WTC11 (cell line): Measurements from ENCODE around the gene MYO18A. TPM values are rescaled to one million over a fixed set of nuclear protein-coding genes. Genes with fewer than 3 reads are reported as not detected.

Experiments used
- ATAC-seq: fragments of 200-7000 bp; cut with Tn5 transposase; 2 replicates; pipeline ENCODE4 v1.10.0; 2021; ENCODE audit warnings: mild to moderate bottlenecking, moderate library complexity
- CTCF ChIA-PET: fragments of 300-600 bp; sonication (Branson Sonifier 250); formaldehyde crosslinking; loops from one replicate; lab custom pipeline; 2021; ENCODE audit warnings: antibody characterized with exemption; lab: Charles Lee
- POLR2A ChIA-PET: fragments of 350-600 bp; sonication (Branson Sonifier 250); formaldehyde crosslinking; loops from one replicate; lab custom pipeline; 2021; ENCODE audit warnings: antibody characterized with exemption; lab: Charles Lee
- DNase-seq: peaks from one replicate; pipeline ENCODE4 v3.0.0; 2021; ENCODE audit warnings: low spot score
- H3K27ac Mint-ChIP-seq: 2 replicates; pipeline ENCODE4 v1.8.0; 2021; ENCODE audit warnings: mixed read lengths
- H3K27me3 Mint-ChIP-seq: 2 replicates; pipeline ENCODE4 v1.8.0; 2021; ENCODE audit warnings: low read depth, mild to moderate bottlenecking, moderate library complexity, mixed read lengths
- H3K36me3 Mint-ChIP-seq: 2 replicates; pipeline ENCODE4 v1.8.0; 2021; ENCODE audit warnings: mixed read lengths
- H3K4me1 Mint-ChIP-seq: 2 replicates; pipeline ENCODE4 v1.8.0; 2022; ENCODE audit warnings: mixed read lengths
- H3K4me3 Mint-ChIP-seq: 2 replicates; pipeline ENCODE4 v1.8.0; 2021; ENCODE audit warnings: mild to moderate bottlenecking, moderate library complexity, mixed read lengths
- H3K9me3 Mint-ChIP-seq: 2 replicates; pipeline ENCODE4 v1.8.0; 2021; ENCODE audit warnings: mixed read lengths
- GRHL2 ChIP-seq: fragments of 250-450 bp; sonication (Bioruptor Pico); IDR thresholded peaks from 2 replicates; pipeline ENCODE4 v1.8.0; 2022; ENCODE audit warnings: mild to moderate bottlenecking, moderate library complexity; ENCODE audit not compliant: insufficient replicate concordance, severe bottlenecking
- IRF2 ChIP-seq: sonication (generic); formaldehyde crosslinking; IDR thresholded peaks from 2 replicates; pipeline ENCODE4 v1.8.0; 2022; ENCODE audit warnings: low read depth, missing genetic modification reagents, borderline replicate concordance
- JAZF1 ChIP-seq: fragments of 250-450 bp; sonication (Bioruptor Pico); IDR thresholded peaks from 2 replicates; pipeline ENCODE4 v1.9.0; 2021; ENCODE audit warnings: moderate library complexity, mild to moderate bottlenecking, inconsistent platforms
- NR1H2 ChIP-seq: sonication (generic); formaldehyde crosslinking; IDR thresholded peaks from 2 replicates; pipeline ENCODE4 v1.9.0; 2021; ENCODE audit warnings: mild to moderate bottlenecking, moderate library complexity, missing genetic modification reagents
- PRDM15 ChIP-seq: sonication (generic); formaldehyde crosslinking; IDR thresholded peaks from 2 replicates; pipeline ENCODE4 v1.8.0; 2022; ENCODE audit warnings: missing genetic modification reagents
- SMAD3 ChIP-seq: sonication (generic); formaldehyde crosslinking; IDR thresholded peaks from 2 replicates; pipeline ENCODE4 v1.8.0; 2022; ENCODE audit warnings: missing genetic modification reagents, mild to moderate bottlenecking, borderline replicate concordance
- ZBTB21 ChIP-seq: sonication (generic); formaldehyde crosslinking; IDR thresholded peaks from 2 replicates; pipeline ENCODE4 v1.8.1; 2023; ENCODE audit warnings: mild to moderate bottlenecking, missing genetic modification reagents, borderline replicate concordance
- ZNF232 ChIP-seq: sonication (generic); formaldehyde crosslinking; IDR thresholded peaks from 2 replicates; pipeline ENCODE4 v1.8.0; 2022; ENCODE audit warnings: mild to moderate bottlenecking, missing genetic modification reagents
- total RNA-seq: library from RNA; stranded (reverse); gene quantifications from 3 replicates; pipeline ENCODE4 v1.2.3, GENCODE V29; 2021
- TF ChIP-seq, protein P1 (sequence below): fragments of 250-450 bp; sonication (Bioruptor Pico); IDR thresholded peaks from 2 replicates; pipeline ENCODE4 v1.8.0; 2021; ENCODE audit warnings: mild to moderate bottlenecking
- TF ChIP-seq, protein P2 (sequence below): sonication (generic); formaldehyde crosslinking; IDR thresholded peaks from 2 replicates; pipeline ENCODE4 v1.8.1; 2023; ENCODE audit warnings: mild to moderate bottlenecking, missing genetic modification reagents, moderate library complexity
- TF ChIP-seq, protein P3 (sequence below): sonication (generic); formaldehyde crosslinking; IDR thresholded peaks from 2 replicates; pipeline ENCODE4 v1.8.0; 2023; ENCODE audit warnings: mild to moderate bottlenecking, missing genetic modification reagents

The MYO18A gene
- total RNA-seq, 1 experiment from 2014 or later = 54.9 TPM

DNA sequence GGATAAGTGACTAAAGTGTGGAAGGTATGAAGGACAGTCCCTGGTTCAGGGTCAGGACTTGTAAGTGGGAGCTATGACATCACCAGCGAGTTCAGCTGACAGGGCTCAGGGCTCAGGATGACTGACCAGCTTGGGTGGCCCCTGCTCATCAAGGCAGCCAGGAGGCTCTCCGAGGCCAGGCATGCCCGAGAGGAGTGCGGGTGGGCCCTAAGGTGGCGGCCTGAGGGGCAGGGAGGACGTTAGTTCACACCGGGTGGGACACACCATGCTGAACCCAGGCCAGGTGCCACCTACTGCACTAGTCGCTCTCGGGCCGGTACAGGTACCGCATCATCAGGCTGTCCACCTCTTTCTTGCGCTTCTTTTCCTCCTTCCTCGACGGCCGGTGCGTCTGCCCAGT, 100.8 kb downstream of the MYO18A start (continued):
- TF ChIP-seq NR1H2 (CRISPR knock-in tag) (no peak), JAZF1 (CRISPR knock-in tag) (no peak), GRHL2 (CRISPR knock-in tag) (no peak), IRF2 (CRISPR knock-in tag) (no peak), SMAD3 (CRISPR knock-in tag) (no peak), ZBTB21 (CRISPR knock-in tag) (no peak)
- TF ChIP-seq, protein P1, sequence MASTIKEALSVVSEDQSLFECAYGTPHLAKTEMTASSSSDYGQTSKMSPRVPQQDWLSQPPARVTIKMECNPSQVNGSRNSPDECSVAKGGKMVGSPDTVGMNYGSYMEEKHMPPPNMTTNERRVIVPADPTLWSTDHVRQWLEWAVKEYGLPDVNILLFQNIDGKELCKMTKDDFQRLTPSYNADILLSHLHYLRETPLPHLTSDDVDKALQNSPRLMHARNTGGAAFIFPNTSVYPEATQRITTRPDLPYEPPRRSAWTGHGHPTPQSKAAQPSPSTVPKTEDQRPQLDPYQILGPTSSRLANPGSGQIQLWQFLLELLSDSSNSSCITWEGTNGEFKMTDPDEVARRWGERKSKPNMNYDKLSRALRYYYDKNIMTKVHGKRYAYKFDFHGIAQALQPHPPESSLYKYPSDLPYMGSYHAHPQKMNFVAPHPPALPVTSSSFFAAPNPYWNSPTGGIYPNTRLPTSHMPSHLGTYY = no peak
- TF ChIP-seq, protein P2, sequence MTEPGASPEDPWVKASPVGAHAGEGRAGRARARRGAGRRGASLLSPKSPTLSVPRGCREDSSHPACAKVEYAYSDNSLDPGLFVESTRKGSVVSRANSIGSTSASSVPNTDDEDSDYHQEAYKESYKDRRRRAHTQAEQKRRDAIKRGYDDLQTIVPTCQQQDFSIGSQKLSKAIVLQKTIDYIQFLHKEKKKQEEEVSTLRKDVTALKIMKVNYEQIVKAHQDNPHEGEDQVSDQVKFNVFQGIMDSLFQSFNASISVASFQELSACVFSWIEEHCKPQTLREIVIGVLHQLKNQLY = no peak
- TF ChIP-seq, protein P3, sequence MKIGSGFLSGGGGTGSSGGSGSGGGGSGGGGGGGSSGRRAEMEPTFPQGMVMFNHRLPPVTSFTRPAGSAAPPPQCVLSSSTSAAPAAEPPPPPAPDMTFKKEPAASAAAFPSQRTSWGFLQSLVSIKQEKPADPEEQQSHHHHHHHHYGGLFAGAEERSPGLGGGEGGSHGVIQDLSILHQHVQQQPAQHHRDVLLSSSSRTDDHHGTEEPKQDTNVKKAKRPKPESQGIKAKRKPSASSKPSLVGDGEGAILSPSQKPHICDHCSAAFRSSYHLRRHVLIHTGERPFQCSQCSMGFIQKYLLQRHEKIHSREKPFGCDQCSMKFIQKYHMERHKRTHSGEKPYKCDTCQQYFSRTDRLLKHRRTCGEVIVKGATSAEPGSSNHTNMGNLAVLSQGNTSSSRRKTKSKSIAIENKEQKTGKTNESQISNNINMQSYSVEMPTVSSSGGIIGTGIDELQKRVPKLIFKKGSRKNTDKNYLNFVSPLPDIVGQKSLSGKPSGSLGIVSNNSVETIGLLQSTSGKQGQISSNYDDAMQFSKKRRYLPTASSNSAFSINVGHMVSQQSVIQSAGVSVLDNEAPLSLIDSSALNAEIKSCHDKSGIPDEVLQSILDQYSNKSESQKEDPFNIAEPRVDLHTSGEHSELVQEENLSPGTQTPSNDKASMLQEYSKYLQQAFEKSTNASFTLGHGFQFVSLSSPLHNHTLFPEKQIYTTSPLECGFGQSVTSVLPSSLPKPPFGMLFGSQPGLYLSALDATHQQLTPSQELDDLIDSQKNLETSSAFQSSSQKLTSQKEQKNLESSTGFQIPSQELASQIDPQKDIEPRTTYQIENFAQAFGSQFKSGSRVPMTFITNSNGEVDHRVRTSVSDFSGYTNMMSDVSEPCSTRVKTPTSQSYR (CRISPR knock-in tag) = no peak

- DNase-seq (no peak), ATAC-seq (no peak)
These were observed 101.8 kb downstream of the MYO18A start for GRCh38 chr17:29078183-29079045.

More at GRCh38 chr17:29078183-29079045, 101.8 kb downstream of the MYO18A start:
- 0 out of 2 replicates have a peak, but pooled peaks have one; percentile 31 for TF ChIP-seq PRDM15 (CRISPR knock-in tag)
- TF ChIP-seq ZNF232 (CRISPR knock-in tag) = no peak
- H3K36me3 Mint-ChIP-seq = peaks cover 16% of the 10 kb centered on the region
- H3K27me3 Mint-ChIP-seq = no peaks in the 10 kb centered on the region
- H3K4me3 Mint-ChIP-seq = no peak overlapping the region
- ChIA-PET POLR2A (no interaction called here), CTCF (interaction anchor here (1.3 to 3.4 kb wide), 6 partner anchors 12 to 61 kb away, joined by 3 to 25 read pairs (median 6); no protein-coding TSS in a partner anchor)
- no peaks in the 10 kb centered on the region for H3K9me3 Mint-ChIP-seq
- peaks cover 30% of the 10 kb centered on the region for H3K4me1 Mint-ChIP-seq
- H3K27ac Mint-ChIP-seq = no peak overlapping the region
